ENCODE data around the gene ZNF12.
"Not testable (repeated sequence)": the region's sequence is repeated elsewhere in the genome, so short reads cannot be mapped to it uniquely, and the experiment has no call there.

GRCh38 chr7:6726341-6726740 lies 19.6 kb upstream of the ZNF12 start:
- not testable (repeated sequence) for TF ChIP-seq CTCF (conservative IDR thresholded peaks at IDR 0.05; ENCODE audit: low read depth, low read length); EZH2 (IDR thresholded peaks at IDR 0.05; ENCODE audit: borderline replicate concordance, low read depth, low read length, poor library complexity, severe bottlenecking)

All from A673 (cell line).